ENCODE results near the gene LCMT1.
A peak's percentile ranks its signal among the peaks of the same experiment; 100 is the strongest.

Gene LCMT1

GRCh38 chr16:25134166-25134700 lies 22.7 kb downstream of the LCMT1 start:
- no peaks in the 10 kb centered on the region for H3K79me2 ChIP-seq (ENCODE audit: control insufficient read depth, insufficient read depth, low read length, poor library complexity)
- H3K23ac ChIP-seq (ENCODE audit: low read length) = no peak overlapping the region
- no peaks in the 10 kb centered on the region for H3K9me3 ChIP-seq (ENCODE audit: insufficient read depth, low read depth, low read length)
- H4K12ac ChIP-seq (ENCODE audit: low read depth, low read length) = no peak overlapping the region
- H3K4me1 ChIP-seq (ENCODE audit: control insufficient read depth in 1 of 2, insufficient read depth in 2 of 2, low read length in 2 of 2) = no peaks in the 10 kb centered on the region
- H3K9ac ChIP-seq (ENCODE audit: low read length) = no peak overlapping the region
- H4K8ac ChIP-seq (ENCODE audit: low read depth, low read length) = no peak overlapping the region
- H3K4me3 ChIP-seq (ENCODE audit: low read depth, low read length) = no peak overlapping the region
- H3K4me2 ChIP-seq (ENCODE audit: low read length) = no peak overlapping the region
- no peak overlapping the region for H2AK5ac ChIP-seq (ENCODE audit: low read length)
- peaks cover 16 to 17% of the 10 kb centered on the region in 2 experiments for H3K36me3 ChIP-seq (ENCODE audit: control insufficient read depth in 1 of 2, insufficient read depth in 2 of 2, low read length in 2 of 2)
- DNase-seq = peak; percentile 66 to 82
- no CpG with 5 or more reads among the region's 4 CpGs for WGBS (ENCODE audit: extremely low coverage, insufficient coverage, insufficient read length)
- H3K4ac ChIP-seq (ENCODE audit: low read depth, low read length) = no peak overlapping the region
- no peak overlapping the region for H4K91ac ChIP-seq (ENCODE audit: low read depth, low read length)
- H3K18ac ChIP-seq (ENCODE audit: low read length) = no peak overlapping the region
- no peak overlapping the region for H2BK12ac ChIP-seq (ENCODE audit: low read length)
- H3K14ac ChIP-seq (ENCODE audit: low read length) = no peak overlapping the region
- H3K27ac ChIP-seq (ENCODE audit: low read depth, low read length) = no peak overlapping the region
- no peaks in the 10 kb centered on the region for H3K27me3 ChIP-seq (ENCODE audit: insufficient read depth, low read length)
- H2BK120ac ChIP-seq (ENCODE audit: insufficient read depth, low read length, poor library complexity) = no peak overlapping the region
- no peak overlapping the region for H2AFZ ChIP-seq (ENCODE audit: insufficient read depth, low read length, poor library complexity)
- no peaks in the 10 kb centered on the region for H3K79me1 ChIP-seq (ENCODE audit: low read length)
- no peak overlapping the region for H2BK5ac ChIP-seq (ENCODE audit: low read depth, low read length, poor library complexity)

DNA sequence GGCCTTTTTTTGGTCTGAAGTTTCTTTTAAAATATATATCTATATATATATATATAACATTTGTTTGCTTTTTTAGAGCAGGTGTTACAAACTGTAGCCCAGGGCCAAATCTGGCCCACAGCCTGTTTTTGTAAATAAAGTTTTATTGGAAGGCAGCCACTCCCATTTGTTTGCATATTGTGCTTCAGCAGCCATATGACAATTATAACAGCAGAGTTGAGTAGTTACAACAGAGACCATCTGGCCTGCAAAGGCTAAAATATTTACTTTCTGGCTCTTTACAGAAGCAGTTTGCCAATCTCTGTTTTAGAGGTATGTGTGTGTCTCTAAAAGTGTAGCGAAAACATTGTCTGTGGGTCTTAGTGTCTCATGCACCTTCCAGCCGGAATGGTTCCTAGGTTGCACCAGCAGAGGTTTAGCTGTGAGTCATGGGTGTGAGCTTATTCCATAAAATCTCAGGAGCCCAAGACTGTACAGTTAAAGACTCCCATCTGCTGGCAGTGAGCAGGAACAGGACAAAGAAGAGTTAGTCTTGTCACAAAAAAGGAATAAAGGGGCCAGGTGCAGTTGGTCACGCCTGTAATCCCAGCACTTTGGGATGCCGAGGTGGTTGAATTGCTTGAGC lies 23.8 kb downstream of the LCMT1 start:
- Histone ChIP-seq H2BK120ac (ENCODE audit: insufficient read depth, low read length, poor library complexity) (no peak overlapping the region), H2BK12ac (ENCODE audit: low read length) (no peak overlapping the region), H4K8ac (ENCODE audit: low read depth, low read length) (no peak overlapping the region), H3K4me1 (ENCODE audit: control insufficient read depth in 1 of 2, insufficient read depth in 2 of 2, low read length in 2 of 2) (peaks cover 2 to 4% of the 10 kb centered on the region in 2 experiments), H3K4me2 (ENCODE audit: low read length) (no peak overlapping the region), H3K18ac (ENCODE audit: low read length) (no peak overlapping the region), H3K27ac (ENCODE audit: low read depth, low read length) (no peak overlapping the region), H3K23ac (ENCODE audit: low read length) (no peak overlapping the region), H4K12ac (ENCODE audit: low read depth, low read length) (no peak overlapping the region), H3K4me3 (ENCODE audit: low read depth, low read length) (no peak overlapping the region), H2BK5ac (ENCODE audit: low read depth, low read length, poor library complexity) (no peak overlapping the region), H4K91ac (ENCODE audit: low read depth, low read length) (no peak overlapping the region), H3K9ac (ENCODE audit: low read length) (no peak overlapping the region), H2AK5ac (ENCODE audit: low read length) (no peak overlapping the region), H3K27me3 (ENCODE audit: insufficient read depth, low read length) (no peaks in the 10 kb centered on the region), H2AFZ (ENCODE audit: insufficient read depth, low read length, poor library complexity) (no peak overlapping the region), H3K9me3 (ENCODE audit: insufficient read depth, low read depth, low read length) (no peaks in the 10 kb centered on the region), H3K79me1 (ENCODE audit: low read length) (peaks cover 5% of the 10 kb centered on the region), H3K4ac (ENCODE audit: low read depth, low read length) (no peak overlapping the region), H3K79me2 (ENCODE audit: control insufficient read depth, insufficient read depth, low read length, poor library complexity) (no peaks in the 10 kb centered on the region), H3K36me3 (ENCODE audit: control insufficient read depth in 1 of 2, insufficient read depth in 2 of 2, low read length in 2 of 2) (peaks cover 17 to 19% of the 10 kb centered on the region in 2 experiments), H3K14ac (ENCODE audit: low read length) (no peak overlapping the region)
- DNase-seq = peak; percentile 89 to 94
- no CpG with 5 or more reads among the region's 4 CpGs for WGBS (ENCODE audit: extremely low coverage, insufficient coverage, insufficient read length)

- no peak overlapping the region for H3K23ac ChIP-seq (ENCODE audit: low read length)
- H3K27ac ChIP-seq (ENCODE audit: low read depth, low read length) = no peak overlapping the region
- no peak overlapping the region for H2BK5ac ChIP-seq (ENCODE audit: low read depth, low read length, poor library complexity)
- peaks cover 2 to 9% of the 10 kb centered on the region in 2 experiments for H3K4me1 ChIP-seq (ENCODE audit: control insufficient read depth in 1 of 2, insufficient read depth in 2 of 2, low read length in 2 of 2)
- H3K36me3 ChIP-seq (ENCODE audit: control insufficient read depth in 1 of 2, insufficient read depth in 2 of 2, low read length in 2 of 2) = peaks cover 17 to 25% of the 10 kb centered on the region in 2 experiments
- no peak overlapping the region for H3K4me2 ChIP-seq (ENCODE audit: low read length)
- DNase-seq = no peak
- no peaks in the 10 kb centered on the region for H3K9me3 ChIP-seq (ENCODE audit: insufficient read depth, low read depth, low read length)
- peaks cover 7% of the 10 kb centered on the region for H3K79me1 ChIP-seq (ENCODE audit: low read length)
- no peak overlapping the region for H4K12ac ChIP-seq (ENCODE audit: low read depth, low read length)
- no peak overlapping the region for H3K4me3 ChIP-seq (ENCODE audit: low read depth, low read length)
- no peak overlapping the region for H4K8ac ChIP-seq (ENCODE audit: low read depth, low read length)
- H3K18ac ChIP-seq (ENCODE audit: low read length) = no peak overlapping the region
- H3K14ac ChIP-seq (ENCODE audit: low read length) = no peak overlapping the region
- no peak overlapping the region for H3K4ac ChIP-seq (ENCODE audit: low read depth, low read length)
- no peak overlapping the region for H2BK120ac ChIP-seq (ENCODE audit: insufficient read depth, low read length, poor library complexity)
- no peak overlapping the region for H2BK12ac ChIP-seq (ENCODE audit: low read length)
- no peaks in the 10 kb centered on the region for H3K27me3 ChIP-seq (ENCODE audit: insufficient read depth, low read length)
- no peak overlapping the region for H4K91ac ChIP-seq (ENCODE audit: low read depth, low read length)
- peaks cover 1% of the 10 kb centered on the region for H3K79me2 ChIP-seq (ENCODE audit: control insufficient read depth, insufficient read depth, low read length, poor library complexity)
- H3K9ac ChIP-seq (ENCODE audit: low read length) = no peak overlapping the region
- no peak overlapping the region for H2AK5ac ChIP-seq (ENCODE audit: low read length)
- no peak overlapping the region for H2AFZ ChIP-seq (ENCODE audit: insufficient read depth, low read length, poor library complexity)
- no CpG with 5 or more reads among the region's 6 CpGs for WGBS (ENCODE audit: extremely low coverage, insufficient coverage, insufficient read length)
Observed at GRCh38 chr16:25138130-25138529, 26.6 kb downstream of the LCMT1 start.

DNA sequence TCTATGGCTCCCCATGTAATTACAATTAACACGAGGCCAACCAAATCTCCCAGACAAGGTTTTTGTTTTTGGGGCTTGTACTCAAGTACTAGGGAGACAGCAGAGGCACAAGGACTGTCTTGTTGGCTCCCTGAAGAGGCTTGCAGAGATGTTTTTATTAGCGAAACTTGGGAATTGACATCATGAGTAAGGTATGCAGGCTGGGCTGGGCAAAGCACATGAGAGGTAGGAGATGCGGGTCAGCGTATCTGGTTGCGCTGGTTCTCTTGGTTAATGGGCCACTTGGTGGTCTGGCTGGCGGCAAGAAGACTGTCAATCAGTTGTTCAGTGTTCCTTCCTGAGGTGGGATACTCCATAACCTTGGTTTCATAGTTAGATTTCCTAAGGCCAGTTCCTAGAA lies 28.9 kb downstream of the LCMT1 start:
- H3K18ac ChIP-seq (ENCODE audit: low read length) = no peak overlapping the region
- no peak overlapping the region for H3K4ac ChIP-seq (ENCODE audit: low read depth, low read length)
- peak overlapping the region; percentile 69 for H3K27ac ChIP-seq (ENCODE audit: low read depth, low read length)
- peak overlapping the region; percentile 40 for H3K4me2 ChIP-seq (ENCODE audit: low read length)
- no peaks in the 10 kb centered on the region for H3K27me3 ChIP-seq (ENCODE audit: insufficient read depth, low read length)
- no peak overlapping the region for H2AFZ ChIP-seq (ENCODE audit: insufficient read depth, low read length, poor library complexity)
- H2BK120ac ChIP-seq (ENCODE audit: insufficient read depth, low read length, poor library complexity) = no peak overlapping the region
- no peak overlapping the region for H3K23ac ChIP-seq (ENCODE audit: low read length)
- DNase-seq = peak; percentile 71 to 88
- no peaks in the 10 kb centered on the region for H3K9me3 ChIP-seq (ENCODE audit: insufficient read depth, low read depth, low read length)
- no peak overlapping the region for H3K9ac ChIP-seq (ENCODE audit: low read length)
- no peak overlapping the region for H4K12ac ChIP-seq (ENCODE audit: low read depth, low read length)
- peaks cover 2 to 14% of the 10 kb centered on the region in 2 experiments for H3K4me1 ChIP-seq (ENCODE audit: control insufficient read depth in 1 of 2, insufficient read depth in 2 of 2, low read length in 2 of 2)
- no peak overlapping the region for H3K14ac ChIP-seq (ENCODE audit: low read length)
- WGBS (ENCODE audit: extremely low coverage, insufficient coverage, insufficient read length) = no CpG with 5 or more reads among the region's 6 CpGs
- no peak overlapping the region for H2BK5ac ChIP-seq (ENCODE audit: low read depth, low read length, poor library complexity)
- H2AK5ac ChIP-seq (ENCODE audit: low read length) = no peak overlapping the region
- H3K36me3 ChIP-seq (ENCODE audit: control insufficient read depth in 1 of 2, insufficient read depth in 2 of 2, low read length in 2 of 2) = peaks cover 10 to 23% of the 10 kb centered on the region in 2 experiments
- H4K8ac ChIP-seq (ENCODE audit: low read depth, low read length) = no peak overlapping the region
- H3K4me3 ChIP-seq (ENCODE audit: low read depth, low read length) = no peak overlapping the region
- H3K79me1 ChIP-seq (ENCODE audit: low read length) = peaks cover 15% of the 10 kb centered on the region
- no peak overlapping the region for H2BK12ac ChIP-seq (ENCODE audit: low read length)
- H4K91ac ChIP-seq (ENCODE audit: low read depth, low read length) = no peak overlapping the region
- H3K79me2 ChIP-seq (ENCODE audit: control insufficient read depth, insufficient read depth, low read length, poor library complexity) = peaks cover 2% of the 10 kb centered on the region

Measured in trophoblast cell (in vitro differentiated cells and primary cell).